HG03469 (cell line): ENCODE results near the gene MRPL38.
"Not testable (repeated sequence)": the region's sequence is repeated elsewhere in the genome, so short reads cannot be mapped to it uniquely, and the experiment has no call there.

Source experiments
- ATAC-seq: cut with Tn5 transposase; IDR thresholded peaks from one replicate; pipeline ENCODE4 v1.9.1; 2021; ENCODE audit warnings: mild to moderate bottlenecking, moderate library complexity, moderate number of reproducible peaks; ENCODE audit not compliant: unreplicated experiment

Gene MRPL38

GRCh38 chr17:75876938-75877751 lies 27.5 kb downstream of the MRPL38 start:
- no peak for ATAC-seq

GRCh38 chr17:75876190-75876937 lies 28.3 kb downstream of the MRPL38 start:
- ATAC-seq = no peak

GRCh38 chr17:75875940-75876189 lies 28.8 kb downstream of the MRPL38 start:
- ATAC-seq = no peak

- no peak for ATAC-seq
Observed at GRCh38 chr17:75875182-75875939, 29.3 kb downstream of the MRPL38 start.

- ATAC-seq = no peak
Observed at GRCh38 chr17:75874323-75875181, 30.1 kb downstream of the MRPL38 start.

GRCh38 chr17:75873587-75874322 lies 30.9 kb downstream of the MRPL38 start:
- ATAC-seq = no peak

GRCh38 chr17:75872434-75873351 lies 32.0 kb downstream of the MRPL38 start:
- no peak for ATAC-seq

GRCh38 chr17:75870228-75870627 lies 34.5 kb downstream of the MRPL38 start:
- not testable (repeated sequence) for ATAC-seq

- no peak for ATAC-seq
Observed at GRCh38 chr17:75869282-75870141, 35.2 kb downstream of the MRPL38 start.

GRCh38 chr17:75868730-75869281 lies 35.9 kb downstream of the MRPL38 start:
- ATAC-seq = not testable (repeated sequence)

GRCh38 chr17:75865404-75866188 lies 39.1 kb downstream of the MRPL38 start:
- ATAC-seq = not testable (repeated sequence)

GRCh38 chr17:75864887-75865286 lies 39.8 kb downstream of the MRPL38 start:
- ATAC-seq = not testable (repeated sequence)

GRCh38 chr17:75864448-75864871 lies 40.2 kb downstream of the MRPL38 start:
- no peak for ATAC-seq

- ATAC-seq = no peak
Observed at GRCh38 chr17:75861927-75862317, 42.8 kb downstream of the MRPL38 start.

GRCh38 chr17:75859358-75859757 lies 45.3 kb downstream of the MRPL38 start:
- ATAC-seq = not testable (repeated sequence)

GRCh38 chr17:75856062-75856756 lies 48.5 kb downstream of the MRPL38 start:
- no peak for ATAC-seq
